Heart left ventricle (tissue), 16 donors: ENCODE results near the gene KIAA0825. TPM values are rescaled to one million over a fixed set of nuclear protein-coding genes. Genes with fewer than 3 reads are reported as not detected.

ENCODE experiments used
- ATAC-seq, 4 donors: fragments of 200-7000 bp; cut with Tn5 transposase; one replicate each; pipeline ENCODE4 v1.9.1; 2020 to 2022; ENCODE audit warnings: moderate library complexity in 4 of 4, mild to moderate bottlenecking in 3 of 4, moderate number of reproducible peaks in 1 of 4
- DNase-seq, 5 donors: peaks; one replicate each; pipeline ENCODE4 v3.0.0-alpha.2; 2020
- H3K27ac ChIP-seq, 12 donors: fragments of 200-600 bp; sonication (generic) in 4 of 12; one replicate each; pipeline versions ENCODE4 v1.5.0 to v1.8.0; 2016 to 2022; ENCODE audit warnings: mild to moderate bottlenecking in 2 of 12
- H3K27me3 ChIP-seq, 9 donors: fragments of 200-600 bp; sonication (generic) in 2 of 9; one replicate each; pipeline versions ENCODE4 v1.5.1 to v1.8.0; 2016 to 2022; ENCODE audit warnings: mild to moderate bottlenecking in 3 of 9
- H3K36me3 ChIP-seq, 9 donors: fragments of 200-600 bp; sonication (generic) in 2 of 9; one replicate each; pipeline versions ENCODE4 v1.5.0 to v1.8.0; 2018 to 2022; ENCODE audit warnings: mild to moderate bottlenecking in 2 of 9
- H3K4me1 ChIP-seq, 12 donors: fragments of 200-600 bp; sonication (generic) in 4 of 12; one replicate each; pipeline versions ENCODE4 v1.5.0 to v1.8.0; 2016 to 2022; ENCODE audit warnings: mild to moderate bottlenecking in 3 of 12
- H3K4me3 ChIP-seq, 12 donors: fragments of 200-600 bp; sonication (generic) in 4 of 12; one replicate each; pipeline versions ENCODE4 v1.5.0 to v1.8.0; 2017 to 2022; ENCODE audit warnings: mild to moderate bottlenecking in 9 of 12, moderate library complexity in 4 of 12
- H3K9me3 ChIP-seq, 12 donors: fragments of 200-600 bp; sonication (generic) in 4 of 12; one replicate each; pipeline versions ENCODE4 v1.5.0 to v1.8.0; 2016 to 2022; ENCODE audit warnings: mild to moderate bottlenecking in 1 of 12
- CTCF ChIP-seq, 12 donors: fragments of 200-600 bp; sonication (generic) in 4 of 12; IDR thresholded peaks; one replicate each; pipeline versions ENCODE4 v1.5.0 to v1.8.0; 2018 to 2022; ENCODE audit warnings: antibody characterized with exemption in 12 of 12, mild to moderate bottlenecking in 5 of 12
- POLR2A ChIP-seq, 2 donors: fragments of 450-650 bp; IDR thresholded peaks; one replicate each; pipeline ENCODE4 v1.6.1; 2017; ENCODE audit warnings: antibody characterized with exemption in 2 of 2, mild to moderate bottlenecking in 2 of 2, moderate library complexity in 2 of 2
- WGBS, 4 donors: extraction: QIAGEN DNeasy Blood & Tissue Kit in 2 of 4; methylation state at CpG; one replicate each; pipeline versions ENCODE4 v1.1.5 to v1.1.7; 2013 to 2018; 5-methylcytosine and 5-hydroxymethylcytosine counted together
- intact Hi-C, 10 donors: fragments of 100-400 bp; cut with DNase I; formaldehyde crosslinking; loops; one replicate each; pipeline versions ENCODE4 v1.11.1 to v1.14.2; 2022
- polyA plus RNA-seq, 2 donors: library from polyadenylated mRNA; stranded (reverse); fragments of 200-250 nt; gene quantifications; one replicate each; pipeline ENCODE4 v1.2.3, GENCODE V29; 2013
- total RNA-seq, 9 donors: library from RNA; depleted of rRNA in 2 of 9; stranded (reverse); fragments of >200 nt in 2 of 9; fragmentation: NEBNext Ultra II Directional in 3 of 9; extraction: Animal tissue kit (Norgen Biotek cat#: 25700) in 3 of 9; gene quantifications; one replicate each; pipeline versions ENCODE4 v1.1.0 to v1.2.4, GENCODE V29; 2016 to 2023
- donor health status: ischemic (EF 13 %, LVEDD 7.1; RV severe dilation, severe dysfunction).
- donor health status: healthy with polysubstance abuse.
- donor health status: DM: no; HTN: yes; CAD: no.
- donor health status: DM: no; HTN: no; CAD: no.
- donor health status: ischemic (EF 25% LVEDD 6.9; RV normal size, moderate dysfunction).
- donor health status: ischemic (EF 25% LVEDD 5.7; RV mildly dilated, moderate dysfunction).
- donor health status: healthy.
- donor health status: DM: yes; HTN: yes; CAD: no.
- donor health status: ischemic (EF 35%, LVEDD 5.7; RV mildly dilated, moderate dysfunction).
- donor health status: nonischemic (EF 11% LVEDD 7.7; RV severe dilation, severe dysfunction).
- donor health status: DM: yes; HTN: yes; CAD: no.
- donor health status: PGD.
- donor health status: ischemic (EF 29% LVEDD 5.4; RV normal size, mild dysfunction).
- donor health status: nonischemic (EF 23%, LVEDD 6.1; RV moderate dilation, normal function).

Gene KIAA0825
- total and polyA plus RNA-seq, 11 donors = 0.27 to 4.1 (median 2.4) TPM

- 77 to 96% (median 96%) methylated on average over 3 of the region's 3 CpGs for WGBS, 4 donors
- no peaks in the 10 kb centered on the region for H3K27me3 ChIP-seq
- peaks cover 0 to 5% (median 0%) of the 10 kb centered on the region in 9 donors for H3K36me3 ChIP-seq
- no peaks in the 10 kb centered on the region for H3K4me1 ChIP-seq
- H3K27ac ChIP-seq = no peak overlapping the region
- no peaks in the 10 kb centered on the region for H3K9me3 ChIP-seq
- H3K4me3 ChIP-seq = no peak overlapping the region
- intact Hi-C loops = no loop called here
- no peak for ATAC-seq
- no peak for TF ChIP-seq POLR2A (IDR thresholded peaks at IDR 0.05)
- no peak for TF ChIP-seq CTCF (IDR thresholded peaks at IDR 0.05)
- DNase-seq = no peak
Measured at GRCh38 chr5:94517490-94518488, 100.6 kb downstream of the KIAA0825 start.

- DNase-seq (no peak), ATAC-seq (no peak)
- Histone ChIP-seq H3K36me3 (peaks cover 0 to 5% (median 0%) of the 10 kb centered on the region in 9 donors), H3K27me3 (no peaks in the 10 kb centered on the region), H3K4me1 (no peaks in the 10 kb centered on the region), H3K9me3 (no peaks in the 10 kb centered on the region), H3K27ac (no peak overlapping the region), H3K4me3 (no peak overlapping the region)
- 94 to 99% (median 98%) methylated on average over 5 of the region's 5 CpGs for WGBS, 4 donors
- TF ChIP-seq CTCF (IDR thresholded peaks at IDR 0.05) (no peak), POLR2A (IDR thresholded peaks at IDR 0.05) (no peak)
- intact Hi-C loops = no loop called here
Measured at GRCh38 chr5:94516148-94516547, 102.3 kb downstream of the KIAA0825 start.

- ATAC-seq (no peak), DNase-seq (no peak)
- TF ChIP-seq POLR2A (IDR thresholded peaks at IDR 0.05) (no peak), CTCF (IDR thresholded peaks at IDR 0.05) (no peak)
- Histone ChIP-seq H3K27me3 (no peaks in the 10 kb centered on the region), H3K9me3 (no peaks in the 10 kb centered on the region), H3K4me3 (no peak overlapping the region), H3K27ac (no peak overlapping the region), H3K36me3 (no peaks in the 10 kb centered on the region), H3K4me1 (no peaks in the 10 kb centered on the region)
- WGBS, 4 donors = 55 to 61% (median 58%) methylated on average over 4 of the region's 4 CpGs
- intact Hi-C loops = loop anchor here in 1 of 10 donors (10.0 kb wide), 1 partner anchor 344 kb away; no protein-coding TSS in a partner anchor
Measured at GRCh38 chr5:94508461-94509148, 109.8 kb downstream of the KIAA0825 start.
